Suprapubic skin (tissue), 4 donors: ENCODE data around the gene ENDOU. TPM values are rescaled to one million over a fixed set of nuclear protein-coding genes. Genes with fewer than 3 reads are reported as not detected.

Experiments
- DNase-seq, 2 donors: peaks; one replicate each; pipeline ENCODE4 v3.0.0-alpha.2; 2019; ENCODE audit warnings: low spot score in 2 of 2
- H3K27ac ChIP-seq: fragments of 200-600 bp; sonication (generic); one replicate; pipeline ENCODE4 v1.5.1; 2019
- H3K27me3 ChIP-seq: fragments of 200-600 bp; sonication (generic); one replicate; pipeline ENCODE4 v1.5.1; 2019
- H3K36me3 ChIP-seq: fragments of 200-600 bp; sonication (generic); one replicate; pipeline ENCODE4 v1.5.1; 2019
- H3K4me1 ChIP-seq: fragments of 200-600 bp; sonication (generic); one replicate; pipeline ENCODE4 v1.5.1; 2019
- H3K4me3 ChIP-seq: fragments of 200-600 bp; sonication (generic); one replicate; pipeline ENCODE4 v1.5.1; 2019; ENCODE audit warnings: mild to moderate bottlenecking
- H3K9me3 ChIP-seq: fragments of 200-600 bp; sonication (generic); one replicate; pipeline ENCODE4 v1.5.1; 2019
- EP300 ChIP-seq: sonication (generic); formaldehyde crosslinking; IDR thresholded peaks from one replicate; pipeline ENCODE4 v1.6.1; 2017; ENCODE audit warnings: antibody characterized with exemption
- POLR2A ChIP-seq, 2 donors: fragments of 450-650 bp; IDR thresholded peaks; one replicate each; pipeline ENCODE4 v1.6.1; 2017; ENCODE audit warnings: antibody characterized with exemption in 2 of 2, mild to moderate bottlenecking in 2 of 2, moderate library complexity in 2 of 2
- POLR2AphosphoS5 ChIP-seq, 3 donors: sonication (generic); formaldehyde crosslinking; IDR thresholded peaks; one replicate each; pipeline ENCODE4 v1.6.1; 2017; ENCODE audit warnings: antibody characterized with exemption in 3 of 3
- WGBS: methylation state at CpG from one replicate; pipeline ENCODE4 v1.1.5; 2018; 5-methylcytosine and 5-hydroxymethylcytosine counted together
- total RNA-seq, 4 donors: library from RNA; depleted of rRNA; stranded (reverse); fragments of >200 nt; gene quantifications; one replicate each; pipeline ENCODE4 v1.1.0, GENCODE V29; 2016
- TF ChIP-seq, protein P1 (sequence below), 2 donors: fragments of 200-600 bp in 1 of 2; fragments of 450-650 bp in 1 of 2; sonication (generic) in 1 of 2; IDR thresholded peaks; one replicate each; pipeline ENCODE4 v1.5.1; 2016 to 2019; ENCODE audit warnings: antibody characterized with exemption in 2 of 2, mild to moderate bottlenecking in 1 of 2, moderate library complexity in 1 of 2

ENDOU gene
- total RNA-seq, 4 donors from 2014 or later, result 3.5 to 36.1 (median 20.8) TPM

DNA sequence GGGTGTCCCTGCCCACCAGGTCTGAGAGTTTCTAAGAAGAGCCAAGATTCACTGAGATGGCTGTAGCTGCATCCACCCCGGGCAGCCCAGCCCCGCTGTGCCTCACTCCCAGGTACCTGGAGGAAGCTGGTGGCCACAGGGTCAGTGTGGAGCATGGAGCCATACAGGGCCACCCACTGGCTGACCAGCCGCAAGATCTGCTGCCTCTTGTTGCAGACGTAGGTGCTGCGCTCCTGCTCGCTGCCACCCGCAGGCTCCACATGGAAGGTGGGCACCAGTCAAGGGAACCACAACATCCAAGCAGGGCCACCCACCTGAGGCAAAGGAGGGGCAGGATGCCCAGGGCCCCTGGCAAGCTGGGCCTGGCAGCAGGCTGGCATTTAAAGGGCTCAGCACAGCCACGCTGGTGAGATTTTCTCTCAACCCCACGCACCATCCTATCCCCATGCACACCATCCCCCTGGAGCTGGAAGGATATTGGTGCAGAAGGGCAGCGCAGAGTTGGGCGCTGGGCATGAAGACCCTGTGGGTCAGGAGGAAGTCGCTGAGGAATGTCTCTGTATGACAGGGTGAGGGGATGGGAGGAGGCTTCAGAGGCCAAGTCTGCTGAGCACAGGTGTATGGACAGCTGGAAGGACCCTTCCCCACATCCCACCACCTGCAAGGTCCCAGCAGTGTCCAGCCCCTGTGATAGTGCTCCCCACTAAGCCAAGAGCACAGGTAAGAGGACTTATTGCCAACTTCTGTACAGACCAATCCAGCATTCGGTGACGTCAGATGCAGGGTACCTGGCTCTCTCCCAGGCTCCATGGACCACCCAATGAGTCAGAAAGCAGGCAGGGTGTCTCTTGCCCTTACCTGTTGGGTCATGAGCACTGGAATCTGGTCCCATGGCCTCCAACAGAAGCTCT, 22.6 kb upstream of the ENDOU start:
- WGBS, result 97% methylated on average over 6 of the region's 14 CpGs
- peaks cover 4% of the 10 kb centered on the region for H3K36me3 ChIP-seq
- no peak for DNase-seq

DNA sequence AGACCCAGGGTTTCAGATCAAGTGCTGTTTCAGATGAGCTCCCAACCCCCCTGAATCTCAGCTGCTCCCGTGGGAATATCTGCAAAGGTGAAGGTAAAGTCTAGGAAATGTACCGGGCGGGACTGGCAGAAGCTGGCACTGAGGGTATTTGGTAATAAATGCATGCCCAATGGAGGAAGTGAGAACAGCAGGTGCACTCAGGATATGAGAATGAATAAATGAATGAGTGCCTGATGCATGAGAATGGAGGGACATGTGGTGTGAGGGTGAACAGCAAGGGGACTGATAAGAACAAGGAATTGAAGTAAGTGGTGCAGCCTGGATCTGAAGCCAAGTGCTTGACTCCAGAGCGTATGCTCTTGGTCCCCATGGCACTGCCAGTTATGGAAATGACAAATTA, 21.8 kb upstream of the ENDOU start:
- Histone ChIP-seq H3K36me3 (peaks cover 4% of the 10 kb centered on the region), H3K27ac (no peak overlapping the region)
- TF ChIP-seq, protein P1, sequence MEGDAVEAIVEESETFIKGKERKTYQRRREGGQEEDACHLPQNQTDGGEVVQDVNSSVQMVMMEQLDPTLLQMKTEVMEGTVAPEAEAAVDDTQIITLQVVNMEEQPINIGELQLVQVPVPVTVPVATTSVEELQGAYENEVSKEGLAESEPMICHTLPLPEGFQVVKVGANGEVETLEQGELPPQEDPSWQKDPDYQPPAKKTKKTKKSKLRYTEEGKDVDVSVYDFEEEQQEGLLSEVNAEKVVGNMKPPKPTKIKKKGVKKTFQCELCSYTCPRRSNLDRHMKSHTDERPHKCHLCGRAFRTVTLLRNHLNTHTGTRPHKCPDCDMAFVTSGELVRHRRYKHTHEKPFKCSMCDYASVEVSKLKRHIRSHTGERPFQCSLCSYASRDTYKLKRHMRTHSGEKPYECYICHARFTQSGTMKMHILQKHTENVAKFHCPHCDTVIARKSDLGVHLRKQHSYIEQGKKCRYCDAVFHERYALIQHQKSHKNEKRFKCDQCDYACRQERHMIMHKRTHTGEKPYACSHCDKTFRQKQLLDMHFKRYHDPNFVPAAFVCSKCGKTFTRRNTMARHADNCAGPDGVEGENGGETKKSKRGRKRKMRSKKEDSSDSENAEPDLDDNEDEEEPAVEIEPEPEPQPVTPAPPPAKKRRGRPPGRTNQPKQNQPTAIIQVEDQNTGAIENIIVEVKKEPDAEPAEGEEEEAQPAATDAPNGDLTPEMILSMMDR (IDR thresholded peaks at IDR 0.05), result no peak
- TF ChIP-seq POLR2A (IDR thresholded peaks at IDR 0.05) (no peak), EP300 (no peak), POLR2AphosphoS5 (IDR thresholded peaks at IDR 0.05) (no peak)

More for the DNA sequence above, 22.6 kb upstream of the ENDOU start:
- peaks cover 30% of the 10 kb centered on the region for H3K4me1 ChIP-seq
- no peak for TF ChIP-seq POLR2A (IDR thresholded peaks at IDR 0.05)
- no peak for TF ChIP-seq EP300
- no peak for TF ChIP-seq POLR2AphosphoS5 (IDR thresholded peaks at IDR 0.05)
- TF ChIP-seq, protein P1 (IDR thresholded peaks at IDR 0.05), result no peak
- no peak overlapping the region for H3K27ac ChIP-seq
- H3K9me3 ChIP-seq, result no peaks in the 10 kb centered on the region
- H3K4me3 ChIP-seq, result no peak overlapping the region
- no peaks in the 10 kb centered on the region for H3K27me3 ChIP-seq

DNA sequence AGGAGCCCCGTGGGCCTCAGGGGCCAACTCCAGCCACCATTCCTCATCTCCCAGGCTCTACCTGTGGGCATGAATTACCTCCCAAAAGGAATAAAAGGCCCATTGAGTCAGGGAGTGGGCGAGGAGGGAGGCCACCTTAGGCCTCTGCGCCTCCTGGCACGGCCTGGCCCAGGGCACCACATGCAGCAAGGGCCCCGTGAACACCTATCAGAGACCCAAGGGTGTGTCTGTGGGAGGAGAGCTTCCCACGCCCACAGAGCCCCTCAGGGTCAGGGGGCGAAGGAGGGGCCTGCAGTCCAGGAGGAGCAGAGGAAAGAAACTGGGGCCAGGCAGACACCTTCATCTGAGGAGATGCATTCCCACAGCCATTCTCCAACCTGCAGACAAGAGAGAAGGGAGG, 21.2 kb upstream of the ENDOU start:
- H3K4me1 ChIP-seq, result peaks cover 25% of the 10 kb centered on the region
- H3K4me3 ChIP-seq, result no peak overlapping the region
- no peaks in the 10 kb centered on the region for H3K9me3 ChIP-seq
- no peak overlapping the region for H3K27ac ChIP-seq
- no peak for TF ChIP-seq POLR2A (IDR thresholded peaks at IDR 0.05)
- no peak for TF ChIP-seq EP300
- no peak for TF ChIP-seq POLR2AphosphoS5 (IDR thresholded peaks at IDR 0.05)
- TF ChIP-seq, protein P1 (IDR thresholded peaks at IDR 0.05), result no peak
- no peak for DNase-seq
- no peaks in the 10 kb centered on the region for H3K27me3 ChIP-seq
- peaks cover 4% of the 10 kb centered on the region for H3K36me3 ChIP-seq
- WGBS, result 87% methylated on average over 6 of the region's 7 CpGs

More for the DNA sequence above, 21.8 kb upstream of the ENDOU start:
- no peak for DNase-seq
- Histone ChIP-seq H3K9me3 (no peaks in the 10 kb centered on the region), H3K4me1 (peaks cover 25% of the 10 kb centered on the region), H3K4me3 (no peak overlapping the region), H3K27me3 (no peaks in the 10 kb centered on the region)
- WGBS, result 86% methylated on average over 4 of the region's 4 CpGs

DNA sequence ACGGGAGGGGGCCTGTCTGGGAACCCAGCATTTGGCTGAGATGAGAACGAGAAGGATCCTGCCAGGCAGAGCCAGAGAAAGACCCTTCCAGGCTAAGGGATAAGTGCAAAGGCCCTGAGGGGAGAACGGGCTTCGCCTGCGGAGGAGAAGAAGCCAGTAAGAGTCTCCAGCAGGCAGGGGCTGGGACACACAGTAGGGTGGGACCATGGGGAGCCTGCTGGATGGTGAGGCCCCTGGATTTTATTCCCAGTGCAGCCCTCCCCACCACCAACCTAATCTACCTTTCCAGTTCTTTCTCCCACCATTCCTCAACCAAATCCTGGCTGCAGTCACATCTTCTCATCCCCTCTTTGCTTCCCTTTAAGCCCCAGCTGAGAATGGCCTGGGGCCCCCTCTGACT, 20.8 kb upstream of the ENDOU start:
- TF ChIP-seq, protein P1 (IDR thresholded peaks at IDR 0.05), result no peak
- TF ChIP-seq POLR2A (IDR thresholded peaks at IDR 0.05) (no peak), POLR2AphosphoS5 (IDR thresholded peaks at IDR 0.05) (no peak), EP300 (no peak)
- Histone ChIP-seq H3K27ac (no peak overlapping the region), H3K36me3 (peaks cover 4% of the 10 kb centered on the region), H3K27me3 (no peaks in the 10 kb centered on the region), H3K4me3 (no peak overlapping the region), H3K9me3 (no peaks in the 10 kb centered on the region), H3K4me1 (peaks cover 25% of the 10 kb centered on the region)
- no peak for DNase-seq
- 87% methylated on average over 5 of the region's 5 CpGs for WGBS

DNA sequence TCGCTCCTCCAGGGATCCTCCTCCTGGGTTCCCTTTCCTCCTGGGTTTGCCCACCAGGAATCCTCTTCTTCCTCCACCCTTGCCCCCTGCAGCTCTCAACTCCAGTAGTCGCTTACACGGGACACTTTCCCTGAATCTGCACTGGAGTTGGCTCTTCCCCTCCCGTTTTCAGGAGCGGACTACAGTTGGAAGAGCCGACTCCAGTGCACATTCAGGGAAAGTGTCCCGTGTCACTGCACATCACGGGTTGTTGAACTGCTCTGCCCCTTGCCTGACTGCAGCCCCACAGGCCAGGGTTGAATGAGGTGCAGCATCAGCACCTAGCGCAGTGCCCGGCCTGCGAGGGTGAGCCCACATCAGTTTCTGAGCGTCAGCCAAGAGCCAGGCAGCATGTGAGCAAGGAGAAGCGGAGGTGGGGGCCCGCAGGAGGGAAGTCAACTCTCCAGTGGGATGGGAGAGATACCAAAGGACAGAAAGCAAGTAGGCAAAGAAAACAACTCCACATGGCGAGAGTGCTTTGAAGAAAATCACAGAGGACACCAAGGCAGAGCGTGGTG, 20.3 kb upstream of the ENDOU start:
- no peaks in the 10 kb centered on the region for H3K9me3 ChIP-seq
- no peak overlapping the region for H3K27ac ChIP-seq
- TF ChIP-seq EP300 (no peak), POLR2A (IDR thresholded peaks at IDR 0.05) (no peak), POLR2AphosphoS5 (IDR thresholded peaks at IDR 0.05) (no peak)
- TF ChIP-seq, protein P1 (IDR thresholded peaks at IDR 0.05), result no peak
- H3K27me3 ChIP-seq, result no peaks in the 10 kb centered on the region
- peaks cover 4% of the 10 kb centered on the region for H3K36me3 ChIP-seq
- no peak for DNase-seq
- 83% methylated on average over 16 of the region's 16 CpGs for WGBS
- no peak overlapping the region for H3K4me3 ChIP-seq
- peaks cover 28% of the 10 kb centered on the region for H3K4me1 ChIP-seq
